Measurements from ENCODE around the gene ETF1. TPM values are rescaled to one million over a fixed set of nuclear protein-coding genes. Genes with fewer than 3 reads are reported as not detected.
A peak's percentile ranks its signal among the peaks of the same experiment; 100 is the strongest.

ETF1 gene
- total RNA-seq, 1 experiment from 2014 or later: 57.3 TPM

- peak within 1 kb of the TSS; percentile 93 for H3K27ac ChIP-seq (ENCODE audit: low read length)
- no peaks in the 10 kb centered on the region for H3K9me2 ChIP-seq (replicated peaks; ENCODE audit: low read length)
- H2AFZ ChIP-seq (ENCODE audit: low read length): peak within 1 kb of the TSS; percentile 84
- H3K4me3 ChIP-seq (ENCODE audit: low read length): peak within 1 kb of the TSS; percentile 94
- DNase-seq: peak; percentile 98
- peaks cover 22% of the 10 kb centered on the region for H4K20me1 ChIP-seq (ENCODE audit: low read length)
- H3F3A ChIP-seq (ENCODE audit: low read length, unreplicated experiment): peaks cover 2% of the 10 kb centered on the region
- no peak for TF ChIP-seq CTCF (conservative IDR thresholded peaks at IDR 0.05; ENCODE audit: low read depth, low read length)
- TF ChIP-seq EZH2 (IDR thresholded peaks at IDR 0.05; ENCODE audit: low read length, unreplicated experiment): no peak
- TF ChIP-seq EZH2phosphoT487 (IDR thresholded peaks at IDR 0.05; ENCODE audit: borderline replicate concordance, low read length): no peak
- H3K9me3 ChIP-seq (ENCODE audit: low read length): no peaks in the 10 kb centered on the region
- ATAC-seq: peak; percentile 88
- intact Hi-C loops (cut with micrococcal nuclease): no loop called here
- CTCF ChIA-PET: interaction anchor here (0.5 kb wide), 1 partner anchor 816 kb away, joined by 3 read pairs; no protein-coding TSS in a partner anchor
- BruUV-seq (replicated peaks): no TSS peak
- H3K27me3 ChIP-seq (ENCODE audit: low read length): no peaks in the 10 kb centered on the region
- POLR2A ChIA-PET (ENCODE audit: unreplicated experiment): interaction anchor here (0.6 to 0.9 kb wide), 4 partner anchors 32 to 816 kb away, joined by 3 to 7 read pairs (median 4); partner anchors contain the start of genes ETF1 and SIL1
- H3K79me2 ChIP-seq (ENCODE audit: low read length): peaks cover 49% of the 10 kb centered on the region
- peaks cover 16% of the 10 kb centered on the region; the same call in 1 of the 2 replicates for H3K4me1 ChIP-seq (ENCODE audit: insufficient read depth, low read length)
- peak within 1 kb of the TSS; percentile 100 for H3K9ac ChIP-seq (ENCODE audit: low read length)
- H3K4me2 ChIP-seq (ENCODE audit: low read length): peak within 1 kb of the TSS; percentile 88
- peaks cover 27% of the 10 kb centered on the region for H3K36me3 ChIP-seq (ENCODE audit: low read depth, low read length)
These were observed 32.4 kb upstream of the ETF1 start, which contains the start of gene HSPA9 for GRCh38 chr5:138575194-138576015. TSS of gene HSPA9 (minus strand) at chr5:138575401. CDS start at chr5:138575318, 83 bp downstream.

- peaks cover 16% of the 10 kb centered on the region; the same call in 1 of the 2 replicates for H3K4me1 ChIP-seq (ENCODE audit: insufficient read depth, low read length)
- ChIA-PET CTCF (no interaction called here), POLR2A (ENCODE audit: unreplicated experiment) (no interaction called here)
- H3K9me3 ChIP-seq (ENCODE audit: low read length): no peaks in the 10 kb centered on the region
- peak overlapping the region; percentile 93 for H3K27ac ChIP-seq (ENCODE audit: low read length)
- H3K27me3 ChIP-seq (ENCODE audit: low read length): no peaks in the 10 kb centered on the region
- peak overlapping the region; percentile 84; the same call in 1 of the 2 replicates for H2AFZ ChIP-seq (ENCODE audit: low read length)
- peaks cover 22% of the 10 kb centered on the region for H4K20me1 ChIP-seq (ENCODE audit: low read length)
- ATAC-seq: peak; percentile 8
- peaks cover 33% of the 10 kb centered on the region for H3K36me3 ChIP-seq (ENCODE audit: low read depth, low read length)
- peaks cover 2% of the 10 kb centered on the region for H3F3A ChIP-seq (ENCODE audit: low read length, unreplicated experiment)
- peaks cover 55% of the 10 kb centered on the region for H3K79me2 ChIP-seq (ENCODE audit: low read length)
- TF ChIP-seq EZH2phosphoT487 (IDR thresholded peaks at IDR 0.05; ENCODE audit: borderline replicate concordance, low read length): no peak
- TF ChIP-seq CTCF (conservative IDR thresholded peaks at IDR 0.05; ENCODE audit: low read depth, low read length): no peak
- no peak for TF ChIP-seq EZH2 (IDR thresholded peaks at IDR 0.05; ENCODE audit: low read length, unreplicated experiment)
- H3K4me2 ChIP-seq (ENCODE audit: low read length): peak overlapping the region; percentile 88
- DNase-seq: peak; percentile 18
- no peaks in the 10 kb centered on the region for H3K9me2 ChIP-seq (replicated peaks; ENCODE audit: low read length)
- H3K4me3 ChIP-seq (ENCODE audit: low read length): peak overlapping the region; percentile 94
- H3K9ac ChIP-seq (ENCODE audit: low read length): peak overlapping the region; percentile 100
- intact Hi-C loops (cut with micrococcal nuclease): no loop called here
- no TSS peak for BruUV-seq (replicated peaks)
These were observed 31.7 kb upstream of the ETF1 start for GRCh38 chr5:138574744-138575193.

Measured in PC-3 (cell line).